ENCODE data around the gene CRHR2.

DNA sequence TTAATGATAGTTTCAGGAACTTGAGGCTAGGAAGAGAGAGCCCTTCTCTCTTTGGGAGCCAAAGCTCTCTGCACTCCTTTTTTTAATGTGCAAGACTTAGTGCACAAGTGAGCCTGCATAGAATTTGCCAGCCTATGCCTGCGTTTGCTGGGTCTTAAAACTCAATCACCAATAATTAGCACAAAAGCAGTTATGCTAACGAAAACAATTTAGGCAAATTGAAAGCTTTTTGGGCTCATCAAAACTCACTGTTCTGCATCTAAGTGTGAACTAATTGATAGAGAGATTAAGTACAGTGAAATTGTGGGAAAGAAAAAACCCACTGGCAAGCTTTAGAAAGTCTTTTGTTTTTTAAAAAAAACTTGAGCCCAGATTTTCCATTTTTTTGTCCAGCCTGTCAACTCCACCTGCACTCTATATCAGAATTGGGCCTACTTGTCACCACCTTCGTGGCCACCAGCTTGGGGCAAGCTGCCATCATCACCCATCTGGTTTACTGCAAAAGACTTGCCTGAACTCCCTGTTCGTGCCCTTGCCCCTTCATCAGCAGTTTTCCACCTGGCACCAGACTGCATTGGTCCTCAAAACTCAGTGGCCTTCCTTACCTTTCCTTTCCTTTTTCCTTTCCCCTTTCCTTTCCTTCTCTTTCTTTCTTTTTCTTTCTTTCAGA, 37.8 kb downstream of the CRHR2 start:
- TF ChIP-seq, protein P1, sequence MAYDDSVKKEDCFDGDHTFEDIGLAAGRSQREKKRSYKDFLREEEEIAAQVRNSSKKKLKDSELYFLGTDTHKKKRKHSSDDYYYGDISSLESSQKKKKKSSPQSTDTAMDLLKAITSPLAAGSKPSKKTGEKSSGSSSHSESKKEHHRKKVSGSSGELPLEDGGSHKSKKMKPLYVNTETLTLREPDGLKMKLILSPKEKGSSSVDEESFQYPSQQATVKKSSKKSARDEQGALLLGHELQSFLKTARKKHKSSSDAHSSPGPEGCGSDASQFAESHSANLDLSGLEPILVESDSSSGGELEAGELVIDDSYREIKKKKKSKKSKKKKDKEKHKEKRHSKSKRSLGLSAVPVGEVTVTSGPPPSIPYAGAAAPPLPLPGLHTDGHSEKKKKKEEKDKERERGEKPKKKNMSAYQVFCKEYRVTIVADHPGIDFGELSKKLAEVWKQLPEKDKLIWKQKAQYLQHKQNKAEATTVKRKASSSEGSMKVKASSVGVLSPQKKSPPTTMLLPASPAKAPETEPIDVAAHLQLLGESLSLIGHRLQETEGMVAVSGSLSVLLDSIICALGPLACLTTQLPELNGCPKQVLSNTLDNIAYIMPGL (CRISPR knock-in tag; IDR thresholded peaks at IDR 0.05; ENCODE audit: borderline replicate concordance): no peak
- TF ChIP-seq, protein P2, sequence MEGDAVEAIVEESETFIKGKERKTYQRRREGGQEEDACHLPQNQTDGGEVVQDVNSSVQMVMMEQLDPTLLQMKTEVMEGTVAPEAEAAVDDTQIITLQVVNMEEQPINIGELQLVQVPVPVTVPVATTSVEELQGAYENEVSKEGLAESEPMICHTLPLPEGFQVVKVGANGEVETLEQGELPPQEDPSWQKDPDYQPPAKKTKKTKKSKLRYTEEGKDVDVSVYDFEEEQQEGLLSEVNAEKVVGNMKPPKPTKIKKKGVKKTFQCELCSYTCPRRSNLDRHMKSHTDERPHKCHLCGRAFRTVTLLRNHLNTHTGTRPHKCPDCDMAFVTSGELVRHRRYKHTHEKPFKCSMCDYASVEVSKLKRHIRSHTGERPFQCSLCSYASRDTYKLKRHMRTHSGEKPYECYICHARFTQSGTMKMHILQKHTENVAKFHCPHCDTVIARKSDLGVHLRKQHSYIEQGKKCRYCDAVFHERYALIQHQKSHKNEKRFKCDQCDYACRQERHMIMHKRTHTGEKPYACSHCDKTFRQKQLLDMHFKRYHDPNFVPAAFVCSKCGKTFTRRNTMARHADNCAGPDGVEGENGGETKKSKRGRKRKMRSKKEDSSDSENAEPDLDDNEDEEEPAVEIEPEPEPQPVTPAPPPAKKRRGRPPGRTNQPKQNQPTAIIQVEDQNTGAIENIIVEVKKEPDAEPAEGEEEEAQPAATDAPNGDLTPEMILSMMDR (IDR thresholded peaks at IDR 0.05): no peak
- TF ChIP-seq SMC3 (IDR thresholded peaks at IDR 0.05) (no peak), KDM1A (IDR thresholded peaks at IDR 0.05; ENCODE audit: low read depth) (no peak), POLR2A (IDR thresholded peaks at IDR 0.05; ENCODE audit: low read length) (no peak), SREBF2 (IDR thresholded peaks at IDR 0.05) (no peak), ESRRA (IDR thresholded peaks at IDR 0.05; ENCODE audit: borderline replicate concordance, low read length) (no peak), ZSCAN20 (CRISPR knock-in tag; IDR thresholded peaks at IDR 0.05) (no peak)
- TF ChIP-seq, protein P3, sequence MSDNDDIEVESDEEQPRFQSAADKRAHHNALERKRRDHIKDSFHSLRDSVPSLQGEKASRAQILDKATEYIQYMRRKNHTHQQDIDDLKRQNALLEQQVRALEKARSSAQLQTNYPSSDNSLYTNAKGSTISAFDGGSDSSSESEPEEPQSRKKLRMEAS (IDR thresholded peaks at IDR 0.05): no peak

Measured in A549 (cell line).